HL-60 (cell line): ENCODE data around the gene BCL2L1.

Source experiments
- CTCF ChIP-seq: IDR thresholded peaks from one replicate; pipeline ENCODE4 v1.5.1; 2011; ENCODE audit warnings: low read length, control low read depth, inconsistent platforms; ENCODE audit not compliant: insufficient read depth
- GABPA ChIP-seq: IDR thresholded peaks from 2 replicates; pipeline ENCODE4 v1.6.1; 2012; ENCODE audit warnings: low read depth
- POLR2AphosphoS5 ChIP-seq: IDR thresholded peaks from 2 replicates; pipeline ENCODE4 v1.6.1; 2012; ENCODE audit warnings: low read depth
- REST ChIP-seq: IDR thresholded peaks from 2 replicates; pipeline ENCODE4 v1.6.1; 2012; ENCODE audit warnings: low read depth; ENCODE audit not compliant: insufficient replicate concordance
- SPI1 ChIP-seq: IDR thresholded peaks from 2 replicates; pipeline ENCODE4 v1.6.1; 2012; ENCODE audit warnings: low read depth, mild to moderate bottlenecking, borderline replicate concordance

DNA sequence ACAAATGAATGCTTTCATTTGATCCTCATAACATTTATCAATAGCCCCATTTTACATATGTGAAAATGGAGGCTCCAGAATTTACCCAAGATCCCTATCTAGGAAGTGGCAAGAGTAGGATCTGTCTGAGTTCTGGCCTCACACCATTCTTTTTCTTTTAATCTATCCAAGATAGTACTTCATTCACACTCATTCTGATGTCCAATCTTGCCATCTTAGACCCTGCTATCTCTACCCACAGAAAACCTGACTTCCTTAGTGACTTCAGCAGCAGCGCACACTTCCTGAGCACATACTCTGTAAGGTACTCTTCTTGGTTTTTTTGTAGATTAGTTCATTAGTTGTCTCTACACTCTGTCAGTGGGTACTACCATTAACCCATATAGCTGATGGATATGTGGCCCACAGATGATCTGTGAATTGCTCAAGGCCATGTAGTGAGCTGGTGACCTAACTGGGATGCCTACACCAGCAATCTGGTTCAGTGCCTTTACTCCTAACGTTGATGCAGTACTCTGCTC lies 48.7 kb downstream of the BCL2L1 start:
- TF ChIP-seq CTCF, result no peak
- TF ChIP-seq POLR2AphosphoS5, result no peak
- TF ChIP-seq REST, result no peak
- no peak for TF ChIP-seq SPI1
- no peak for TF ChIP-seq GABPA
